HL-60/S4 (cell line): ENCODE results near the gene UBE2Z.
"Not testable (repeated sequence)": the region's sequence is repeated elsewhere in the genome, so short reads cannot be mapped to it uniquely, and the experiment has no call there.

Experiments
- in situ Hi-C: fragments of 300-500 bp; cut with MboI; formaldehyde crosslinking; loops from 2 replicates; pipeline ENCODE4 v1.14.3; 2022; ENCODE audit warnings: low sequenced_read_pairs

The UBE2Z gene

DNA sequence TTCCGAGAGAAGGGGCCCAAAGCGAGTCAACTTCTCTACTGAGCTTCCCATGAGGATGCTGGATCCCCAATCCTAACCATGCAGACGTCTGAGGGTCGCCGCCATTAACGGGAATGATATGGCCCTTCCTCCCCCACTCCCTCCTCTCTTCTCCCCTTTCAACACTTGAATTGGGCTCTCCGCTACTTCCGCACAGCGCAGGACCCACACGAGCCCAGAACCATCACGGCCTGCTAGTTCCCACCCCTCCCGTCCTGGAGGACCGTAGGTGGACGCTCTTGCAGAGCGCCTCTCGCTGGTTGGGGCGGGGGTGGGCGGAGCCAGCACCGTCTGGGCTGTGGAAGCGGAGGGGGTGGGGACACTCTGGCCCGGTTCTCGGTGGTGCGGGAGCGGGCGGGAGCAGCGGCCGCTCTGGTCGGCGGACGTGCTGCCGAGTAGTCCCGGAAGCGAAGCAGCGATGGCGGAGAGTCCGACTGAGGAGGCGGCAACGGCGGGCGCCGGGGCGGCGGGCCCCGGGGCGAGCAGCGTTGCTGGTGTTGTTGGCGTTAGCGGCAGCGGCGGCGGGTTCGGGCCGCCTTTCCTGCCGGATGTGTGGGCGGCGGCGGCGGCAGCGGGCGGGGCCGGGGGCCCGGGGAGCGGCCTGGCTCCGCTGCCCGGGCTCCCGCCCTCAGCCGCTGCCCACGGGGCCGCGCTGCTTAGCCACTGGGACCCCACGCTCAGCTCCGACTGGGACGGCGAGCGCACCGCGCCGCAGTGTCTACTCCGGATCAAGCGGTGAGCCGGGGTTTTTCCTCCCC, at the start of gene UBE2Z:
Gene UBE2Z (plus strand): TSS at position 361 of the 797 bp plus-strand sequence. CDS start 97 bp downstream, at position 458.
- in situ Hi-C loops, result no loop called here

DNA sequence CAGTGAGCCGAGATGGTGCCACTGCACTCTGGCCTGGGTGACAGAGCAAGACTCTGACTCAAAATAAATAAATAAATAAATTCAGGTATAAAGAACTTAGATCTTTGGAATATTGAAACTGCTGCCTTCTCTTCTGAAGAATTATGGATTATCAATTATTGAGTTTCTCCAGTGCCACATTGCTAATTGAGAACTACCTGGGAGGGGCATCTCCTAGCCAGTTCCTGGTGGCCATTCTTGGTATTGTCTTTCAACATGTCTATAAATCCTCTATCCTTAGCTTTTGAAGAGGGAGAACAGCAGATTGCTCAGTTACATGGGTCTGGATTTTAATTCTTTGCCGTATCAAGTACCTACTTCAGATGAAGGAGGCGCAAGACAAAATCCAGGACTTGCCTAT, 48.2 kb upstream of the UBE2Z start:
- in situ Hi-C loops, result no loop called here

DNA sequence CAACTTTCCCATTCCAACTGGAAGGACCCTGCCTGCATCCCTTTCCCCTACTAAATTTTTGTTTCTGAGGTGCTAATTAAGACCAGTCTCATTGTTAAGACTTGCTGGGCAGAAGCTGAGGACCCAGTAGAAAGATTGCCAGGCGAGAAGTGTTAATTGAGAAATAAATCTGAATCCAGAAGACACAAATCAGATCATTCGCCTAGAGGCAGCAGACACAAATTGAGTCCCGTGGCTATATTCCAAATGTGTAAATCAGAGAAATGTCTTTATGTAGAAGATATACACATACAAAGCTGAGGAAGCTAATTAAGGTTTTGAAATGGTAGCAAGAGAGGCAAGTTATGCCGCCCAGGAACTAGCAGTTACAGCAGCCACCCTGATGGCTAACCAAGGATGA, 47.8 kb upstream of the UBE2Z start:
- in situ Hi-C loops, result no loop called here

DNA sequence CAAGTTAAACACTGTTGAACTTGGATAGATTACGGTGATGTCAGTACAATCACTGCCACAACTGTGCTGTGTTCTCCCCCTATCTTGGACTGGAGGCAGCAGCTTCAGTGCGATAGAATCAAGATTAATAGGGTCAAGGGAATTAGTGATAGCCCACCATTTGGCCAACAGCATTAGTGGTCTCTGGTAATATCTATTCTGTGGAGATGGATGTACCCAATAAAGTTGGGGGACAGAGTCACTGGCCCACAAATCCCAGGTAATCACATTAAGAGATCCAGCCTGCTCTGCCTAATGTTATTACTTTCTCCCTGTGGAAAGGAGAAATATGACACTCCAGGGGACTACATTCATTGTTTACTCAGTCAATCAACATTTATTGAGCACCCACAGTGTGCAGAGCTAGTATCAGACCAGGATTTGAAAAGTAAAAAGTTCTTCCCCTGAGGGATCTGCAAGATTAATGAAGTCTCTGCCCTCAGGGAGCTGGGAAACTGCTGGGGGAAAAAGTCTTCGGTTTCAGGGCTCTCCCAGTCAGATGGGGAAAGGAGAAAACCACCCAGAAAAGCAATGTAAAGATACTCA, 39.2 kb upstream of the UBE2Z start:
- in situ Hi-C loops, result no loop called here

DNA sequence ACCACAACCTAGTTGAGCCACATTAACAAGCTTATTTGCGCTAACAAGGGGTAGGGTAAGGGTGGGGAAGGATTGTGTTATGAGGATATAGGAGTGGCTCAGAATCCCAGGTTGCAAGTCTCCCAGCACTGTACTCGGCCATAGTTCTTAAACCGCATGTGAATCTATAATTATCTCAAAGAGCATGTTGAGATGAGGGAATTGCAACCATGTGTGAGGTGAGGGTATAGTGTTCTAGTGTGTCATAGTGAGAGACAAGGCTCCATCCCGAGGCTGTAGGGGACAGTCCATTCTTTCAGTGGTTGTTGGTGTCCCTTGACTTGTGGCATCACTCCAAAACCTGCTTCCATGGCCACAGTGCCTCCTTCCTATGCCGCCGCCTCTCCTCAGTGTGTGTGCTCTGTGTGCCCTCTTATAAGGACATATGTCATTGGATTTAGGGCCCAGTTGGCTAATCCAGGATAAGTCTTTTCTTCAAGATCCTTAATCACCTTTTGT, 38.3 kb upstream of the UBE2Z start:
- in situ Hi-C loops, result no loop called here

DNA sequence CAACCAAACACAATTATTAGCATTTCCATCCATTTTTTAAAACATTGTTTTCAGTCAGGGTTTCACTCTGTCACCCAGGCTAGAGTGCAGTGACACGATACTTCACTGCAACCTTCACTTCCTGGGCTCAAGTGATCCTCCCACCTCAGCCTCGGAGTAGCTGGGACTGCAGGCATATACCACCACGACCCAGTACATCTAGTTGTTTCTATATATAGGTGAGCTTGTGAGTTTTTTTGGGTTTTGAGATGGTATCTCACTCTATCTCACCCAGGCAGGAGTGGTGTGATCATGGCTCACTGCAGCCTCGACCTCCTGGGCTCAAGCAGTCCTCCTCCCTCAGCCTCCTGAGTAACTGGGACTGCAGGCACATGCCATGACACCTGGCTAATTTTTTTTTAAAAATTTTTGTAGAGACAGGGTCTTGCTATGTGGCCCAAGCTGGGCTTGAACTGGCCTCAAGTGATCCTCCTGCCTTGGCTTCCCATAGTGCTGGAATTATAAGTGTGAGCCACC, 37.1 kb upstream of the UBE2Z start:
- in situ Hi-C loops, result no loop called here

DNA sequence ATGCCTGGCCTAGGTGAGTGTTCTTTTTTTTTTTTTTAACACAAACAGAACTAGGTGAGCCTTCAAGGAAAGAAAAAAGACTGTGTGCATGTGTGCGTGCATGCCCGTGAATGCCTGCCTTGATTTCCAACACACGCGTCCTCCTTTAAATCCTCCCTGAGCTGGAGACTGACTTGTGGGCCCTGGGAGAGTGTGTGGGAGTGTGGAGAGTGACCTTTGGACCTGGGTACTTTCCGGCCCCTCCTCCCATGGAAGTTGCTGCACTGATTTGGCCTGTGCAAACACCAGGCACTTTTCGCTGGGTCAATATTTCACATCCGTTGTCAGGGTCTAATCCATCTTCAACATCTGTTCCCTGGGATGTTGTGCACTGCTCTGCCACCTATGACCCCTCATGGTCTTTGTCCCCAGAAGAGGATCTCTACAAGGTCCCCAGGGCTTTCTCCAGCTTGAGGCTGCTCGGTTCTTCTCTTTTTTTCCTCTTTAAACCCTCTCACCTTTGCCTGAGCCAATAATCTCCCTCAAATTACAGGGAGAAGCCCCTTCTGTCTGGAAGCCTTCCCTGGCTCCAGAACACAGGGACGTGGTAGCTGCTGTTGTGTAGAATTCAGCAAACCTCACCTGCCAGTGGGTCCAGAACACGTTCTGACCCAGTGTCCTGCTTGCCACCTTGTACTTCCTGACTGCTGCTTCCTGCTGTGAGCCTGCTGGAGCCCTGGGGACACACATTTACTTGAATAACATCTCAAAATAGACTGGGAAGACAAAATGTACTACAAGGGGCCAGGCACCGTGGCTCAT, 36.5 kb upstream of the UBE2Z start:
- in situ Hi-C loops, result no loop called here

DNA sequence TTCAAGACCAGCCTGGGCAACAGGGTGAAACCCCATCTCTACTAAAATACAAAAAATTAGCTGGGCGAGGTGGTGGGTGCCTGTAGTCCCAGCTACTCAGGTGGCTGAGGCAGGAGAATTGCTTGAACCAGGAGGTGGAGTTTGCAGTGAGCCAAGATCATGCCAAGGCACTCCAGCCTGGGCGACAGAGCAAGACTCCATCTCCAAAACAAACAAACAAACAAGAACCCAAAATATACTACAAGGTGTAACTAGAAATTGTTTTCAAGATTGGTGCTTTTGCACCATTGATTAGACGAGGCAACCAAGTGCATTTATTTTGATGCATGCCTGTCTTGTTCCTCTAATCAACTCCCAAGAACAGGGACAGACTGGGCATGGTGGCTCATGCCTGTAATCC, 35.8 kb upstream of the UBE2Z start:
- in situ Hi-C loops, result not testable (repeated sequence)

DNA sequence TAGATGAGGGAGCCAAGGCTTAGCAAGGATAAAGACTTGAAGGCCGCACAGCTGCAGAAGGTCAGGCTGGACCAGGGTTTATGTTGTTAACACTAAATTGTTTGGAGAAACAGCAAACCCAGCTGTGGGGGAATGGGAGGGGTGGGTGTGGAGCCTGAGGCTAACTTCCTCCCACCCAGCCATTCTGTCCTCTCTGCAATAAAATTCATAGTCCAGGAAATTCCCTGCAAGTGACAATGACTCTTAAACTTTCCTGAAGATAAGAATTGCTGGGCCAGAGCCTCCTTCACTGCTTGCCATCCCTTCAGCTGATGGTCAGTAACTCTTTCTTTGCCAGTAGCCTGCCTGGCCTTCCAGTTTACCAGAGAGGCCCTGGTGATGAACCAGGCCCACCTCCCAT, 35.0 kb upstream of the UBE2Z start:
- in situ Hi-C loops, result no loop called here

DNA sequence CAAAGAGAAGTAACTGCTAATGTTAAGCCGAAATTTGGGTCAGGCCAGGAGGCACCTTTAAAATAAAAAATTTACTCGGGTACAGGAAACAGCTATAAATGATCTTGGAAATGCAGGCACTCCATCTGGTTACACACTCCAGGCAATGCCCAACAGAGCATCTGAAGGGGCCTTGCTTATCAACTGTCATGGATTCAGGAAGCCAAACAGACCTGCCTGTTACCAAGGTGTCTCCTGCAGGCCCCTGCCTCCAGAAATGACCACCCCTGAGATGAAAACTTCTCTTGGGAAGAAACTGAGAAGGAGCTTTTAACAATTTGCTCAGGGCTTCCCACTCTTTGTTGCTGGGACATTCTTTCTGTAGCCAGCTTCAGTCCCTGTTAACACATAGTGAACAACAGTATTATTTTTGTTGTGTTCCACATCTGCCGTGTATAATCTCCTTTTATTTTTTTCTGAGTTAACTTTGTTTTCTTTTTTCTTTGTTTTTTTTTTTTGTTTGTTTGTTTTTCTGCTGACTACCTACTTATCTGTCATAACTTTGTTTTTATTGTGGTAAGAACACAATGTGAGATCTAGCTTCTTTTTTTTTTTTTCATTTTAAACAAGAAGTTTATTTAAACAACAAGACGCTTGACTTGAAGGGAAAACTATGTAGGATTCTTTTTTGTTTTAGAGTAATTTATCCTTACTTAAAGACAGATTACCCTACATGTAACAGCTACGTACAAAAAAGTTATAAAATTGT, 34.3 kb upstream of the UBE2Z start:
- in situ Hi-C loops, result no loop called here

DNA sequence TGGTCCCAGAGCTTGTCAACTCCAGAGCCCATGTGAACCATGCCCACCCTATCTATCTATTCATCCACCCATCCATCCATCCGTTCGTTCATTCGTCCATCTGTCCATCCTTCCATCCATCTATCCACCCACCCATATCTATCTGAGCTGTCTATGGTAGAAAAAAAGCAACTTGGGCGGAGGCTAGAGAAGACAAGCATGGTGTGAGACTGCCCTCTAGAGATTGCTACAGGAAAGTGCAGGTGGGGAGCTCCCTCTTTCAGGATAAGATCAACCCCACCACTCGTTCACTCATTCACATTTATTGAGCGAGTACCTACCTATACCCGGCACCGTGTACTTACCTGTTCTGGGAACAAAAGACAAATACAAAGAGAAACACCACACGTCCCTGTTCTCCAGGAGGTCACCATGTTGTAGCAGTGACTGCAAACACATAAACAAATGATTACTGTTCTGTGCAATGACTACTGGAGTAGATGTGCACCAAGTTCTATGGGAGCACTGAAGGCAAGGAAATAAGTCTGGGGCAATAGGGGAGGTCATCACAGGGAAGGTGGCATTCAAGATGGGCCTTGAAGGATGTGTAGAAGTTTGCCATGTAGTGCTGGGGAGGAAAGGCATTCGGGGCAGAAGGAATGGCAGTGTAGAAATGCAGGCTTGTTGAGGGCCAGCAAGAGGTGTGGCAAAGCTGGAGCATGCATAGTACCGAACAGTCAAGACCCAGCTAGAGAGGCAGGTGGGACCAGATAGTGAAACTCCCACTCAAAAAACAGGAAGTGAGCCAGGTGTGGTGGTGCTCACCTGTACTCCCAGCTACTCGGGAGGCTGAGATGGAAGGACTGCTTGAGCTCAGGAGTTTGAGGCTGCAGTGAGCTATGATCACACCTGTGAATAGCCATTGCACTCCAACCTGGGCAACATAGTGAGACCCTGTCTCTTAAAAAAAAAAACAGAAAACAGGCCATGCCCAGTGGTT, 29.0 kb upstream of the UBE2Z start:
- in situ Hi-C loops, result no loop called here

DNA sequence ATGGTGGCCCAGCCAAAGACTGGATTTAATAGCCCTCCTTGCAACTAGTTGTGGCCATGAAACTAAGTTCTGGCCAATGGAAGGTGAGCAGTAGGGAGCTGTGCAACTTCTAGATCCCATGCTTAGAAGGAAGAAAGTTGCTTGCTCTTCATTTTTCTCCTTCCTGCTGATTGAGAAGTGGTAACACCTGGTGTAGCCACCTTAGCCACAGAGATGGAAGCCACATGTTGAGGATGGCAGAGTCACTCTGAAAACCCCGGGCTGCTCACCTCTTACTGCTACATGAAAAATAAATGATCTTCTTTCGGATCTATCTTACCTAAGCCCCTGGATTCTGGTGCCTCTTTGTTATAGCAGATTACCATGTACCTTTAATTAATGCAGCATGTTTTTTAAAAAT, 25.9 kb upstream of the UBE2Z start:
- in situ Hi-C loops, result loop anchor here (5.0 kb wide), 2 partner anchors 70 to 200 kb away; no protein-coding TSS in a partner anchor

DNA sequence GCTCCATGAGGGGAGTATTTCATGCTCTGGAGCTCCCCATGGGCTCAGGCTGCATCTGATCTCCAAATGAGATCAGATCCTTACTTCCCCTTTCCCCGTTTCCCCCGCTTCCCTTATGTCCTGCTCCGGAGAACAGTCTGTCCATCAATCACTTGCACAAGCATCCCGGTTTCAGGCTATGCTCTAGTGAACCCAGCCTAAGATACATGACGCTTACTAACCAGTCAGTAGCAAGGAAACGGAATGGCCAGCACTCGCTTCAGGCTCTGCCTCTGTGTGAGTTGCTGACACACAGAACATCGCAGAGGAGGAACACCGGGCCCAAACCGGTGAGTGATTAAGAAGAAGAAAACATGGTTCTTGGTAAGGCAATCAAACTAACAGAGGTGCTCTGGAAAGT, 25.0 kb upstream of the UBE2Z start:
- in situ Hi-C loops, result loop anchor here (5.0 kb wide), 2 partner anchors 71 to 201 kb away; no protein-coding TSS in a partner anchor

DNA sequence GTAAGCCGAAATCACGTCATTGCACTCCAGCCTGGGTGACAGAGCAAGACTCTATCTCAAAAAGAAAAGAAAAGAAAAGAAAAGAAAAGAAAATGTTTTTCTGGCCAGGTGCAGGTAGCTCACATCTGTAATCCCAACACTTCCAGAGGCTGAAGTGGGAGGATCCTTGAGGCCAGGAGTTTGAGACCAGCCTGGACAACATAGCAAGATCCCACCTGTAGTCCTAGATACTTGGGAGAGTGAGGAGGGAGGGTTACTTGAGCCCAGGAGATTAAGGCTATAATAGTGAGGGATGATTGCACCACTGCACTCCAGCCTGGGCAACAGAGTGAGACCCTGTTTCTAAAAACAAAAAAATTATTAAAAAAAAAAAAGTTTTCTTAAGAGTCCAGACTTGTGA, 18.1 kb upstream of the UBE2Z start:
- in situ Hi-C loops, result no loop called here

DNA sequence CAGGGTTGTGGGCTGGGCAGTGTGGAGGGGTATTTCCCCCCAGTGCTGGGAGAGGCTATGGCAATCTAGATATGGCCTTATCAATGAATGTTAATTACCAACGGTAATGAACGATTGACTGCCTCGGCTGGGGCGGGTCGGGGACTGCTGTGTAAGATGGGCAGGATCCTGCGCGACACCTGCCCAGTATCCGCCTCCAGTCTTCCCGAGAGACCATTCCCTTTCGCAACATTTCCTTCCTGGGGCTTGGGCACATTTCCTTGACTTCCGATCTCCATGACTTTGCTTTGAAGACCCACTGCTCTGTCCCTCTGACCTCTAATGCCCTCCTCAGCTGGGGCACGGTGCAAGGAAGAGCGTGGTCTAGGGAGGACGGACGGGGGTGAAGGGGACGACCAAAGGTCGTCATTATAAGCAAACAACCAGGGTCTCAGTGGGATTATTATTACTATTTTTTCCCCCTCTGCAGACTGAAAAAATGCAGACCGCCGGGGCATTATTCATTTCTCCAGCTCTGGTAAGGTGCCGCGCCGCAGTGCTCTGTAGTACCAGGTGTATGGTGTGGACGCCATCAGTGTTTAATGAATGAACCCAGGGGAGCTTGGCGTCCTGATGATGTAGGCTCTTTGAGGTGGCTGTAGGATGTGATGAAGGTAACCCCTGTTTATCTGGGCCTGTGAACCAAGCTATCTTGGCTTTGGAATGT, 15.1 kb upstream of the UBE2Z start:
- in situ Hi-C loops, result no loop called here

DNA sequence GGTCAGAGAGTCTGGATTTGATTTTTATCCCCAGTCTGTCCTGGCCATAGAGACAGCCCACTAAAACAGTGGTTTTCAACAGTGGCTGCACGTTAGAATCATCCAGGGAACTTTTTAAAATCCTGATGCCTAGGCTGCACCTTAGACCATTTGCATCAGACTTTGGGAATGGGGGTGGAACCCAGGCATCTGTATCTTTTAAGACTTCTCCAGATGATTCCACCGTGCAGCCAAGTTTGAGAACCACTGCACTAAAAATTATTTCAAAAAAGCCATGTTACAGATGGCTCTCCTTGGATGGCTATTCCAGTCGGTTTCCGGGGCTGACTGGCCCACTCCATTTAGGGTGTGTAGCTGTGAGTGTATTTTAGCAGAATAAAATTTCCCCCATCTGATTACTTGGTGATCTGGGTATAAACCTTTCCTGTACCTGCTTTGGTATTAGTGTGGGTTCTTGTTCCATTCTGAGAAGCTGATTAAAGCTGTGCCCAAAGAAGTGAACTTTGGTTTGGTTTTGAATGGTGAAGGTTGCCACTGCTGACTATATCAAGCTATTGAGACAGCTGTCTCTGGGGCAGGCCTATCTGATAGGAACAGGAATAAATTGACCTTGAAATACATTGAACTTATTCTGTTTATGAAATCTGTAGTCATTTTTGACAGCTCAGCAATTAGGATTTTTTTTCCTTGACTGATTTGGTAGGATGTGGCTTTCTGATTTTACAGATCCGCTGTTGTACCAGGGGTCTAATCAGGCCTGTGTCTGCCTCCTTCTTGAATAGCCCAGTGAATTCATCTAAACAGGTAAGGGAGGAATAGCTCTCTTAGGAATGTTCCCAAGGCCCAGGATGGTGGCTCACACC, 14.3 kb upstream of the UBE2Z start:
- in situ Hi-C loops, result no loop called here

DNA sequence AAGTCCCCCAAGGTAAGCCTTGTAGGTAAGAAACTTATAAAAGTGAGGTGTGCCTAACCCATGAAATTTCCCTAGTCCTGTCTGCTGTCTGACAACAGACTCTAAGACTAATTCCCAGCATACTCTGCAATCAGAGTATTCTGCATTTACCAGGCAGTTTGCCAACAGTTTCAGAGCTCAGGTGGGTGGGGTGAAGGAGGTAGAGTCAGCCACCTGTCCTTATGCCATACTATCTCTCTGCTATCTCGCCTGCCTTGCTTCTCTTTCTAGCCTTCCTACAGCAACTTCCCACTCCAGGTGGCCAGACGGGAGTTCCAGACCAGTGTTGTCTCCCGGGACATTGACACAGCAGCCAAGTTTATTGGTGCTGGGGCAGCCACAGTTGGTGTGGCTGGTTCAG, 13.3 kb upstream of the UBE2Z start:
- in situ Hi-C loops, result no loop called here

DNA sequence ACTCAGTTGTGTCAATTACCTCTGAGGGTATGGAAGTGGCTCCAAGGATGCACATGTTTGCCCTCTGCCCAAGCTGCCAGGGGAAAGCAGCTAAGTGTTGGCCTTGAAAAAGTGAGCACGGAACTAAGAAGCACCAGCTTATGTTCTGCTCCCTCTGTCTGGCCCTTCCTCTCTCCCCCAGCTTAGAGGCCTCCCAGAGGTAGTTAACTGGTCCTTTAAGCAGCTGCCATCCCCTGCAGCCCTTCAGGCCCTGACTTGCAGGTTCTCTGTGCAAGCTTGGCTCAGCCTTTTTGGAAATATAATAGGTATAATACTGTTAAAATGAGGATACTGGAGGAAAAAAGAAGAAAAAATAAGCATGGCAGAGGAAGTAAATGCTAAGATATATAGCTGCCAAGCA, 7.0 kb upstream of the UBE2Z start:
- in situ Hi-C loops, result no loop called here
